NCI-H1092 (cell line): ENCODE results near the gene NELFE.
"Not testable (repeated sequence)": the region's sequence is repeated elsewhere in the genome, so short reads cannot be mapped to it uniquely, and the experiment has no call there.

Experiments
- DNase-seq: peaks from one replicate; lab custom pipeline; 2025; lab: John Stamatoyannopoulos, UW

The NELFE gene

DNA sequence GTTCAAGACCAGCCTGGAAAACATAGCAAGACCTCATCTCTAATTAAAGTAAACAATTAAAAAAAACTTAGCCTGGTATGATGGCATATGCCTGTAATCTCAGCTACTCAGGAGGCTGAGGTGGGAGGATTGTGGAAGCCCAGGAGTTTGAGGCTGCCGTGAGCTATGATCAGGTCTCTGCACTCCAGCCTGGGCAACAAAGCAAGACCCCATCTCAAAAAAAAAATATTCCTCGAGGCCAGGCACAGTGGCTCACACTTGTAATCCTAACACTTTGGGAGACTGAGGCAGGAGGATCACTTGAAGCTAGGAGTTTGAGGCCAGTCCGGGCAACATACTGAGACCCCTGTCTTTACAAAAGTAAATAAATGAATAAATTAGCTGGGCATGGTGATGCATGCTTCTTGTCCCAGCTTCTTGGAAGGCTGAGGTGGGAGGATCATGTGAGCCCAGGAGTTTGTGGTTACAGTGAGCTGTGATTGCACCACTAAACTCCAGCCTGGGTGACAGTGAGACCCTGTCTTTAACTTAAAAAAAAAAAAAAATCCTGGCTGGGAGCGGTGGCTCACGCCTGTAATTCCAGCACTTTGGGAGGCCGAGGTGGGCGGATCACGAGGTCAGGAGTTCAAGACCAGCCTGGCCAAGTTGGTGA lies 40.6 kb downstream of the NELFE start:
- DNase-seq, result no peak

DNA sequence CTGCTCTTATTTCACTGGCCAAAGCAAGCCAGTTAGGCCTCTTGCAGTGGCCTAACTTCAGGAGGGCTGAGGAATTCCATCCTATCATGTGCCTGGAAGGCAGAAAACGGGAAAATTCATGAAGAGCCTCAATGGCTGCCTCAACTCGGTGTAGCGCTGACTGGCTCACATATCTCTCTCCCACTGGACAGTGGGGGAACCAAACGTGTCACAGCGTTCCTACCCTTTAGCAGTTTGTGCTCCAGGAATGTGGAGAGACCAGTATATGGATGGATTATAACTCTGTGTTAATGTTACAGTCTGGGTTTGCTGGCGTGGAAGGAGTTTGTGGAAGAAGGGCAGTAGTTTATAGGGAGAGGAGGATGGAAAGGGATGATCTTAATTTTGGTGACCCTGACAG lies 43.0 kb downstream of the NELFE start:
- no peak for DNase-seq

GRCh38 chr6:31915351-31915750 lies 43.4 kb downstream of the NELFE start:
- DNase-seq, result no peak

- no peak for DNase-seq
Observed at GRCh38 chr6:31911826-31912585, 46.8 kb downstream of the NELFE start.

GRCh38 chr6:31909298-31909697 lies 49.5 kb downstream of the NELFE start:
- DNase-seq, result not testable (repeated sequence)

- no peak for DNase-seq
Observed at GRCh38 chr6:31908791-31909190, 50.0 kb downstream of the NELFE start.

GRCh38 chr6:31908255-31908654 lies 50.5 kb downstream of the NELFE start:
- DNase-seq, result not testable (repeated sequence)

GRCh38 chr6:31907158-31907813 lies 51.5 kb downstream of the NELFE start:
- DNase-seq, result no peak

- DNase-seq, result not testable (repeated sequence)
Observed at GRCh38 chr6:31906727-31907126, 52.0 kb downstream of the NELFE start.

DNA sequence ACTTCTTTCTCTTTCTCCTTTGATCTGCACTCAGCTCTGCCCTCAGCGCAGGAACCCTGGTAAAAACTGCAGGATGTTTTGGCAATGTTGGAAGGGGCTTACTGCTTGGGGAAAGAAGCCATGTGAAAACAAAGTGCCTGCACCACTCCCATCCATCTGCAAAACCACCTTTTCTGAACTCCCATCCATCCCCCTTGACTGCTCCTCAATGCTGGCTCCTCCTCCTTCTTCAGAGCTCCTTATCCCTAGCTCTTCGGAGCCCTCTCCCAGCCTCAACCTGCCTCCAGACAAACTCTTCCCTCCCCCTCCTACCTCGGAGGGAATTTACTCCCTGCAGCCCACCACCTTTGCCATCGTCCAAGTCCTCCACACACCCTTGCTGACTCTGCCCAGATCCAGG lies 52.6 kb downstream of the NELFE start:
- no peak for DNase-seq

DNA sequence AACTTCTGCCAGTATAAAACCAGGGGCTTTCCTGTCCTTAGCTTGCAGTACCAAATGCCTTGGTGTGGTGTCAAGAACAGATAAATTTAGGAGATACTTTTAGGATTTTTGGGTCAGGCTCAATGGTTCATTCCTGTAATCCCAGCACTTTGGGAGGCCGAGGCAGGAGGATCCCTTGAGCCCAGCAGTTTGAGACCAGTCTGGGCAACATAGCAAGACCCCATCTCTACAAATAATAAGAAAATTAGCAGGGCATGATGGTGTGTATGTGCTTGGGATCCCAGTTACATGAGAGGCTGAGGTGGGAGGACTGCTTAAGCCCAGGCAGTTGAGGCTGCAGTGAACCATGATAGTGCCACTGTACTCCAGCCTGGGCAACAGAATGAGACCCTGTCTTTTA lies 53.7 kb downstream of the NELFE start:
- no peak for DNase-seq

- DNase-seq, result no peak
Observed at GRCh38 chr6:31903957-31904356, 54.8 kb downstream of the NELFE start.
